ENCODE results near the gene OR13G1.
"Not testable (repeated sequence)": the region's sequence is repeated elsewhere in the genome, so short reads cannot be mapped to it uniquely, and the experiment has no call there.

The OR13G1 gene, protein sequence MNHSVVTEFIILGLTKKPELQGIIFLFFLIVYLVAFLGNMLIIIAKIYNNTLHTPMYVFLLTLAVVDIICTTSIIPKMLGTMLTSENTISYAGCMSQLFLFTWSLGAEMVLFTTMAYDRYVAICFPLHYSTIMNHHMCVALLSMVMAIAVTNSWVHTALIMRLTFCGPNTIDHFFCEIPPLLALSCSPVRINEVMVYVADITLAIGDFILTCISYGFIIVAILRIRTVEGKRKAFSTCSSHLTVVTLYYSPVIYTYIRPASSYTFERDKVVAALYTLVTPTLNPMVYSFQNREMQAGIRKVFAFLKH

DNA sequence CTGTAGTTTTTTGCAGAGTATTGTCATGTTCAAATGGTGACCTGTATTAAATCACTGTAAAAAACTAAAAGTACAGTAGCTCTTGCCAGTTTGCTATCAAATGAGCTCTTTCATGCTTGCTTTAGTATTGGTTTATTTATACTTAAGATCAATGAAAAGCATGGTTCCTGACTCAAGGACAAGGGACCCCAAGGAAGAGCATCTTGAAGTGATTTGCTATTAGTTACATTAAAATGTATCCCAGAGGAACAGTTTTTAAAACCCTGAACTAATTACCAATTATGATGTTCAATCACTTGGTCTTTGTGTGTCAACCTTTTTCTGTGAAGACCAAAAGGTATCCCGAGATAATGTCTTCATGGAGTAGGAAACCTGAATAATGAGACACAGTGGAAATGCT lies at the start of gene OR13G1:
TSS of gene OR13G1 (minus strand) at position 101 of the 400 bp plus-strand sequence. CDS start 6,698 bp downstream, outside the sequence.
- no peak for DNase-seq (ENCODE audit: low read depth)

GRCh38 chr1:247721222-247721621 lies 41.7 kb upstream of the OR13G1 start:
- no peak for DNase-seq (ENCODE audit: low read depth)

GRCh38 chr1:247716546-247716945 lies 37.0 kb upstream of the OR13G1 start, which contains the start of gene OR6F1:
TSS of gene OR6F1 (minus strand) at chr1:247716646. CDS start at chr1:247712755, 3,891 bp downstream.
- DNase-seq (ENCODE audit: low read depth): no peak

- DNase-seq (ENCODE audit: low read depth): no peak
These were observed 34.2 kb upstream of the OR13G1 start for GRCh38 chr1:247713753-247714152.

DNA sequence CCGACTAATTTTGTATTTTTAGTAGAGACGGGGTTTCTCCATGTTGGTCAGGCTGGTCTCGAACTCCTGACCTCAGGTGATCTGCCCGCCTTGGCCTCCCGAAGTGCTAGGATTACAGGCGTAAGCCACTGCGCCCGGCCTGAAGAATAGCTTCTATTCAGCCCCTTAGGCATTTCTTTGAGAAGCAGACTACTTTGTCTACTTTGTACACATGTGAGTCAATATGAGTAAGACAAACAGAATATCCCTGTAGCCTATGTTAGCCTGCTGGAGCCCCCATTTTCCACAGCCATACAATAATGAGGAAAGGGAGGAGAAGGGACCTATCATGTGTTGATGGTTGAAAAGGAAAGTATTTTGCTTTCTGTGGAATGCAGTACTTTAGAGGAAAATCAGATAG lies 31.1 kb upstream of the OR13G1 start:
- DNase-seq (ENCODE audit: low read depth): not testable (repeated sequence)

DNA sequence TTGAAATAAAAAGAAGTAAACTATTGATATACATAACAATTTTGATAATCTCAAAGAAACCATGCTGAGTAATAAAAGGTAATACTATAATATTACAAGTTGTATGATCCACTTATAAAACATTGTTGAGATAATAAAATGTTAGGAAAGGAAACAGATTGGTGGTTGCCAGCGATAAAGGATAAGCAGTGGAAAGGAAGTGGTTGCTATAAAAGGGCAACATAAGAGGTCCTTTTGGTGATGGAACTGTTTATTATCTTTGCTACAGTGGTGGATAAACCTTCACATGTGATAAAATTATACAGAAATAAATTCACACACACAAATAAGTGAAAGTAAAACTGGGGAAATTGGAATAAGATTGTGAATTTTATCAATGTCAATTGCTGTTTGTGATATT lies 21.8 kb upstream of the OR13G1 start:
- no peak for DNase-seq (ENCODE audit: low read depth)

- no peak for DNase-seq (ENCODE audit: low read depth)
These were observed 1.9 kb upstream of the OR13G1 start for GRCh38 chr1:247681288-247681897.

GRCh38 chr1:247680171-247680570 lies 632 bp upstream of the OR13G1 start:
- no peak for DNase-seq (ENCODE audit: low read depth)

DNA sequence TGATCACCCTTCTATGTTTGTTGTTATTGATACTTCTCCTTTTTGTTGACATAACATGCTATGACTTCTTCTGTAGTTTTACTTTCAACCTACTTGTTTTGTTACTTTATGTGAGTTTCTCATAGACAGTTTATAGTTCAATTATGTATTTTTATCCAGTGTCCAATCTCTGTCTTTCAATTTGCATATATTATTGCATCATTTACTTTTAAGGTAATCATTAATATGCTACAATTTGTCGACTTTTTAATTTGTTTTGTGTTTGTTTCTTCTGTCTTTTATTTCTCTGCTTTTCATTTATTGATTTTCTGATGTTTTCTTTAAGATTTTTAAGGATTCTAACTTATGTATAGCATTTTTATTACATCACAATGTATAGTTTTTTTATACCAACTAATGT lies 10.3 kb downstream of the OR13G1 start:
- DNase-seq (ENCODE audit: low read depth): no peak

DNA sequence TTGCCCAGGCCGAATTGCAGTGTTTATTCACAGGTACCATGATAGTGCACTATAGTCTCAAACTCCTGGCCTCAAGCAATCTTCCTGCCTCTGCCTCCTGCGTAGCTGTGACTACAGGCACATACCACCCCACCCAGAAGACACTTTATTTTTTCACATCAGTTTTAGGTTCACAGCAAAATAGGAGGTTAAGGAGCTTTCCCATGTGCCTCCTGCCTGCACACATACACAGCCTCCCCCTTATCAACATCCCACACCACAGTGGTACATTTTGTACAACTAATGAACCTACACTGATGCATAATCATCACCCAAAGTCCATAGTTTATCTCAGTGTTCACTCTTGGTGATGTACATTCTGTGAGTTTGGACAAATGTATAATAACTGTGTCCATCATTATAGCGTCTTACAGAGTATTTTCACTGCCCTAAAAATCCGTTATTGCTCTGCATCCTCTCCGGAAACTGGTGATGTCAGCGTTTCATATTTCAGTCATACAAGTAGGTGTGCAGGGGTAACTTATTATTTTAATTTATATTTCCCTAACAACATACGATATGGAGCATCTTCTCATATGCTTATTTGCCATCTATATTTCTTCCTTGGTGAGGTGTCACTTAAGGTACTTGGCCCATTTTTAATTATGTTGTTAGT lies 23.2 kb downstream of the OR13G1 start:
- no peak for DNase-seq (ENCODE audit: low read depth)

- DNase-seq (ENCODE audit: low read depth): no peak
These were observed 26.5 kb downstream of the OR13G1 start for GRCh38 chr1:247653040-247653439.

GRCh38 chr1:247647864-247648263 lies 31.7 kb downstream of the OR13G1 start:
- no peak for DNase-seq (ENCODE audit: low read depth)

DNA sequence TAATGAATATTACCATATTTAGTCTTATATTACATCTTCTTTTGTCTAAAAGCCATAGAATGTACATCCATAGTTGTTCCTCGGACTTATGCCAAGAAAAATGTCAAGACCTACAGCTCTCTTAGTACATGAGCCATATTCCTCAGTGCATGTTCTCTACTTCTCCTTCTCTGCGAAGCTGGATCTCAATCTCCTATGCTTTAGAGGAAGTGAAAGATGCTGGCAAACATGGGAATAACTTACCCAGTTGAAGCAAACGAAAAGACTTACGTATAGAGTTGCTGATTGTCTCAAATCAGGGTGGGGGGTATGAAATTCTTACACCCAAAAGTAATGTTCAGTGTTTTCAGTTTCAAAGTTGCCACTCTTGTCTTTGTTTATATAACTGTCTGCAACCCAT lies 32.7 kb downstream of the OR13G1 start:
- no peak for DNase-seq (ENCODE audit: low read depth)

DNA sequence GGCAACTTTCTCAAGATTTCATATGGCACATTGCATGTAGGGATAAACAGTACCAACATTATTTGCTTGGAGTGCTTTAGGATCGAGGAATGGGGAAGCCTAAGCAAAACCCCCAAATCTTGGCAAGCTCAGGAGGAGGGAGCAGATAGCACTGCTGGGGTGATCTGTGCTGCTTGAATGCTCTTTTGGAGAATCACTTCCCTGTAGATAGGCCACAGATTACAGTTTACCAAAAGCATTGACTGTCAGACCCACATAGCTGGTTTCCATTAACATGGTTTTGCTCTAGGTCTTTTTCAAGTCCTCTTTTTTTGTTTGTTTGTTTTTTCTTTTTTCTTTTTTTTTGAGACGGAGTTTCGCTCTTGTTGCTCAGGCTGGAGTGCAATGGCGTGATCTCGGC lies 36.8 kb downstream of the OR13G1 start:
- no peak for DNase-seq (ENCODE audit: low read depth)

DNA sequence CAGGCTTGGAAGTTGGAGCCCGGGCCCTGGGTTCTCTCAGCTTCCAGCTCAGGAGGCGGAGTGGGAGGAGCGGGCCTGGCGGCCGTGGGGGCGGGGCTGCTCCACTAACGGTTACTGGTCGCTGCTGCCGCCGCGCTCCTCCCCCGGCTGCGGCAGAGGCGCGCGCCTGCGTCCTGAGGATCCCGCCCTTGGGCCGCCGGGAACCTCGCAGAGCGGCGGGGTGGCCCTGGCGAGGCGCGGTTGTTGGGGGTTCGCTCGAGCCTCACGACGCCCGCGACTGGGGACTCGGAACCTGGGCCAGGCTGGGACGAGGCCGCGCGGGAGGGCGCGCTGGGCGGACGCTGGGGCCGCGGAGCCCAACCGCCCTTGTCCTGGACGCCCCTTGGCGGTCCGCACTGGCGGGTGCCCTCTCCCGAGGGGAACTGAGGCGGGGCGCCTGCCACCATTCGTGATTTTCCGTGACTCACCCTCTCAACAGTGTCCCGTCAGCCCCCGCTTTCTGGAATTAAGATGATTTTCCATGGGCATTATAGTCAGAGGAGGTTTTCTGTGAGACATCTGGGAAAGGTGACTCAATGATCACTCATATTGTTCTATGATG lies 40.1 kb downstream of the OR13G1 start:
- DNase-seq (ENCODE audit: low read depth): no peak

DNA sequence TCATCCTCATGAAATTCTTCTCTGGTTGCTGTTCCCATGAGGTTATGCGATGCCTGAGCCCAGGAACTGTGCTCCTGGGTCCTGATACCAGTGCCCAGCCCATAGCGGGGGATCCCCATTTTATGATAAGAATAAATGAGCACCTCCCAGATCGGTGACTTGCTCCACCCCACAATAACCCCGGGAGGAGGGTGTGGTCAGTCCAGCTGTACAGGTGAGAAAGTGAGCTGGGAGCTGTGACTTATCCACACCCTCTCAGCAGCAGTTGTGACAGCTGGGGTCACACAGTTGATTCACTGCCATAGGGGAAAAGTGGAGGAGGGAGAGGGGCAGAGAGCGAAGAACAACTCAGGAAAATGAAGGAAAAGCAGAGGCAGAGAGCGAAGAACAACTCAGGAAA lies 40.8 kb downstream of the OR13G1 start:
- no peak for DNase-seq (ENCODE audit: low read depth)

DNA sequence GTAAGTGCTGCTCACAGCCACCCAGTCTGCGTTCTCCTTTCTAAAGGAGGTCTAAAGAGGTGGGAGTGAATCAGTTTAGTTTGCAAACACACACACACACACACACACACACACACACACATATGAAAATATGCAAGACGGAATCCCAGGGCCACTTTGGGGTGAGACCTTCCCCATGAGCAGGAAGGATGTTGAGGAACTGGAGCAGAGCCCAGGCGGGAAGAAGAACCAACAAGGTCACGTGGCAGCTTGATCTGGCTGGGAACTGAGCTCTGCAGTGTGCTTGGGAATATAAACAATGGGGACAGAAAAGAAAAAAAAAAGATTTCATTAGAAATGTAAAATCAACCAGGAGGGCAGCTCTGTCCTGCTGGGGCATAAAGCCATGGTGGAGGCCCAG lies 41.5 kb downstream of the OR13G1 start:
- DNase-seq (ENCODE audit: low read depth): no peak

DNA sequence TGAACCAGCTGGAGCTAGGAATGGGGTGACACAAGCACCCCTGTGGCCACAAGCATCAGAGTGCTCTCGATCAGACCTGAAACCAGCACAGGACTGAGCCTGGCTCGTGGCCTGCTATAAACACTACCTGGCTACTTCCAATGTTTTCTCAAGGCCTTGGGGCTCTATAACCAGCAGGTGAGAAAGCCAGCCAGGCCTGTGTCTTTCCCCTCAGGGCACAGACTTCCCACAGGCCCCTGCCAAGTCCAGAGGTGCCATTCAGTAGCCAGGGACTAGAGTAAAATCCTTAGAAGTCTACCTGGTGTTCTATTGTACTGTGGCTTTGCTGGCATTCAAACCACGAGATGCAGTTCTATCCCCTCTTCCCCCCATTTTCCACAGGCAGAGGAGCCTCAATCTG lies 51.6 kb downstream of the OR13G1 start:
- DNase-seq (ENCODE audit: low read depth): no peak

Data from fibroblast of gingiva (primary cell).